ENCODE data around the gene ARF5.

The ARF5 gene

DNA sequence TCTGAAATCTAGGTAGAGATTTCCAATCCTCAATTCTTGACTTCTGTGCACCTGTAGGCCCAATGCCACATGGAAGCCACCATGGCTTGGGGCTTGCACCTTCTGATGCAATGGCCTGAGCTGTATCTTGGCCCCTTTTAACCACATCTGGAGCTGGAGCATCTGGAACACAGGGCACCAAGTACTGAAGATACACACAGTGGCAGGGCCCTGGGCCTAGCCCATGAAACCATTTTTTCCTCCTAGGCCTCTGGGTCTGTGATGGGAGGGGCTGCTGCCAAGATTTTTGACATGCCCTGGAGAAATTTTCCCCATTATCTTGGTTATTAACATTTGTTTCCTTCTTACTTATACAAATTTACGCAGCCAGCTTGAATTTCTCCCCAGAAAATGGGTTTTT is 41.9 kb upstream of the ARF5 start:
- no peak overlapping the region for H3K23ac ChIP-seq (ENCODE audit: low read depth, low read length, poor library complexity)
- no peak overlapping the region for H3K4me3 ChIP-seq (ENCODE audit: low read length in 2 of 2)
- WGBS, 2 donors (ENCODE audit: extremely low coverage in 2 of 2, insufficient read length in 2 of 2, insufficient replicate concordance in 1 of 2) = no CpG with 5 or more reads among the region's 1 CpG
- H3K27me3 ChIP-seq (ENCODE audit: control insufficient read depth in 3 of 3, insufficient read depth in 3 of 3, low read depth in 1 of 3, low read length in 3 of 3) = no peaks in the 10 kb centered on the region
- H3K14ac ChIP-seq (ENCODE audit: low read length) = no peak overlapping the region
- H4K91ac ChIP-seq (ENCODE audit: low read depth, low read length, poor library complexity) = no peak overlapping the region
- no peak overlapping the region for H3K27ac ChIP-seq (replicated peaks; ENCODE audit: low read length)
- peaks cover 0 to 7% of the 10 kb centered on the region in 2 donors for H3K9me3 ChIP-seq (replicated peaks in 1 of 2; ENCODE audit: control insufficient read depth in 2 of 2, insufficient read depth in 1 of 2, low read depth in 1 of 2, low read length in 2 of 2)
- no peak overlapping the region for H2BK12ac ChIP-seq (ENCODE audit: low read length)
- H3K4me1 ChIP-seq (ENCODE audit: control insufficient read depth in 2 of 2, insufficient read depth in 1 of 2, low read depth in 1 of 2, low read length in 2 of 2) = no peaks in the 10 kb centered on the region
- no peak overlapping the region for H2AFZ ChIP-seq (ENCODE audit: low read length)
- H2AK5ac ChIP-seq (ENCODE audit: low read depth, low read length) = no peak overlapping the region
- no peak overlapping the region for H4K8ac ChIP-seq (ENCODE audit: low read depth, low read length)
- H3K9ac ChIP-seq (ENCODE audit: low read depth, low read length, poor library complexity) = no peak overlapping the region
- no peak overlapping the region for H3K4me2 ChIP-seq (ENCODE audit: insufficient read depth, low read length, poor library complexity, severe bottlenecking)
- H3K4ac ChIP-seq (ENCODE audit: low read length) = no peak overlapping the region
- no peaks in the 10 kb centered on the region for H3K36me3 ChIP-seq (replicated peaks in 1 of 2; ENCODE audit: control insufficient read depth in 2 of 2, insufficient read depth in 2 of 2, low read length in 2 of 2)
- no peak overlapping the region for H3K18ac ChIP-seq (ENCODE audit: low read length)
- H3K79me1 ChIP-seq (ENCODE audit: low read depth, low read length) = no peaks in the 10 kb centered on the region
- no peak for DNase-seq (ENCODE audit: low spot score)
- no peak overlapping the region for H2BK120ac ChIP-seq (ENCODE audit: low read depth, low read length)
- H2BK15ac ChIP-seq (ENCODE audit: low read length) = no peak overlapping the region
- H2BK5ac ChIP-seq (ENCODE audit: low read length) = no peak overlapping the region

DNA sequence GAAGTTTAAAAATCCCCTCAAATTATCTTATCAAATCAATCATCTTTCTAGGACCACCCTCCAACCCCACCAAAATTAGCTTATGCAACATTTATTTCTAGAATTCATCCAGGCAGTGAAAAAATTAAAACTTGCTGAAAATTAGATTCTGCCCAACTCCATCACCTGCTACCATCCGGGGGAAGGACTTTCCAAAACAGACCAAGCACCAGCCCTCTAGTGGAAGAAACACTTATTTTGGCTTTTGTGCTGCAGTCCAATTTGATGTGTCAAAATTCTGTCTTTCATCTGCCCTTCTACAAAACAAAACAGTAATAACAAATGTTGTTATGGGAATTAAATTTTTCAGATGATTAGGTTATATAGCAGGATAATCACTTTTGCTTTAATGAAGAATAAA is 38.0 kb upstream of the ARF5 start:
- Histone ChIP-seq H2BK15ac (ENCODE audit: low read length) (no peak overlapping the region), H2BK120ac (ENCODE audit: low read depth, low read length) (no peak overlapping the region), H4K91ac (ENCODE audit: low read depth, low read length, poor library complexity) (no peak overlapping the region), H3K9ac (ENCODE audit: low read depth, low read length, poor library complexity) (no peak overlapping the region), H3K14ac (ENCODE audit: low read length) (no peak overlapping the region), H3K23ac (ENCODE audit: low read depth, low read length, poor library complexity) (no peak overlapping the region), H2BK5ac (ENCODE audit: low read length) (no peak overlapping the region), H3K27me3 (ENCODE audit: control insufficient read depth in 3 of 3, insufficient read depth in 3 of 3, low read depth in 1 of 3, low read length in 3 of 3) (no peaks in the 10 kb centered on the region), H3K4ac (ENCODE audit: low read length) (no peak overlapping the region), H3K18ac (ENCODE audit: low read length) (no peak overlapping the region), H2AK5ac (ENCODE audit: low read depth, low read length) (no peak overlapping the region), H3K27ac (replicated peaks; ENCODE audit: low read length) (no peak overlapping the region), H3K36me3 (replicated peaks in 1 of 2; ENCODE audit: control insufficient read depth in 2 of 2, insufficient read depth in 2 of 2, low read length in 2 of 2) (no peaks in the 10 kb centered on the region), H4K8ac (ENCODE audit: low read depth, low read length) (no peak overlapping the region), H2BK12ac (ENCODE audit: low read length) (no peak overlapping the region), H3K9me3 (replicated peaks in 1 of 2; ENCODE audit: control insufficient read depth in 2 of 2, insufficient read depth in 1 of 2, low read depth in 1 of 2, low read length in 2 of 2) (peaks cover 0 to 5% of the 10 kb centered on the region in 2 donors), H3K4me1 (ENCODE audit: control insufficient read depth in 2 of 2, insufficient read depth in 1 of 2, low read depth in 1 of 2, low read length in 2 of 2) (no peaks in the 10 kb centered on the region), H3K79me1 (ENCODE audit: low read depth, low read length) (no peaks in the 10 kb centered on the region), H3K4me3 (ENCODE audit: low read length in 2 of 2) (no peak overlapping the region), H2AFZ (ENCODE audit: low read length) (no peak overlapping the region), H3K4me2 (ENCODE audit: insufficient read depth, low read length, poor library complexity, severe bottlenecking) (no peak overlapping the region)
- WGBS, 2 donors (ENCODE audit: extremely low coverage in 2 of 2, insufficient read length in 2 of 2, insufficient replicate concordance in 1 of 2) = no CpG with 5 or more reads among the region's 1 CpG
- no peak for DNase-seq (ENCODE audit: low spot score)

DNA sequence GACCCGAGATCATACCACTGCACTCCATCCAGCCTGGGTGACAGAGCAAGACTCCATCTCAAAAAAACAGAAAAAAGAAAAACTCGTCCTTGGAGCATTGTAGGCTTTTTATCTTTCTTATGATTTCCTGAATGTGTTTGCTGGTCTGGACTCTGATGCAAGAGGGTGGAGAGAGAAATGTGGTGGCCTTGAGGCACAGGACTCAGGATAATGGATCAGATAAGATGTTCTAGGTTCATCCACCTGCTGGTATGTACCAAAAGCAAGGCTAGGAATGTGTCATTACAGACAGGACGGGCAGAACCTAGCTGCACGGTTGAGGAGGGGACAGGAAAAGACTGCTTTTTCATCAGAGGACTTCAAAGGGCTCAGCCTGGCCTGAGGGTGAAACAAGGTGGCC is 36.3 kb upstream of the ARF5 start:
- no peak overlapping the region for H4K91ac ChIP-seq (ENCODE audit: low read depth, low read length, poor library complexity)
- no peak overlapping the region for H2AK5ac ChIP-seq (ENCODE audit: low read depth, low read length)
- H3K27me3 ChIP-seq (ENCODE audit: control insufficient read depth in 3 of 3, insufficient read depth in 3 of 3, low read depth in 1 of 3, low read length in 3 of 3) = no peaks in the 10 kb centered on the region
- no peaks in the 10 kb centered on the region for H3K36me3 ChIP-seq (replicated peaks in 1 of 2; ENCODE audit: control insufficient read depth in 2 of 2, insufficient read depth in 2 of 2, low read length in 2 of 2)
- no peak overlapping the region for H3K18ac ChIP-seq (ENCODE audit: low read length)
- no peak overlapping the region for H2AFZ ChIP-seq (ENCODE audit: low read length)
- H3K14ac ChIP-seq (ENCODE audit: low read length) = no peak overlapping the region
- DNase-seq (ENCODE audit: low spot score) = no peak
- H3K9ac ChIP-seq (ENCODE audit: low read depth, low read length, poor library complexity) = no peak overlapping the region
- H3K23ac ChIP-seq (ENCODE audit: low read depth, low read length, poor library complexity) = no peak overlapping the region
- H3K4me1 ChIP-seq (ENCODE audit: control insufficient read depth in 2 of 2, insufficient read depth in 1 of 2, low read depth in 1 of 2, low read length in 2 of 2) = no peaks in the 10 kb centered on the region
- no peak overlapping the region for H3K27ac ChIP-seq (replicated peaks; ENCODE audit: low read length)
- no peak overlapping the region for H2BK5ac ChIP-seq (ENCODE audit: low read length)
- H2BK12ac ChIP-seq (ENCODE audit: low read length) = no peak overlapping the region
- no peak overlapping the region for H3K4me3 ChIP-seq (ENCODE audit: low read length in 2 of 2)
- no CpG with 5 or more reads among the region's 4 CpGs for WGBS, 2 donors (ENCODE audit: extremely low coverage in 2 of 2, insufficient read length in 2 of 2, insufficient replicate concordance in 1 of 2)
- no peak overlapping the region for H2BK15ac ChIP-seq (ENCODE audit: low read length)
- H3K9me3 ChIP-seq (replicated peaks in 1 of 2; ENCODE audit: control insufficient read depth in 2 of 2, insufficient read depth in 1 of 2, low read depth in 1 of 2, low read length in 2 of 2) = no peaks in the 10 kb centered on the region
- no peak overlapping the region for H2BK120ac ChIP-seq (ENCODE audit: low read depth, low read length)
- H3K79me1 ChIP-seq (ENCODE audit: low read depth, low read length) = no peaks in the 10 kb centered on the region
- H3K4ac ChIP-seq (ENCODE audit: low read length) = no peak overlapping the region
- no peak overlapping the region for H3K4me2 ChIP-seq (ENCODE audit: insufficient read depth, low read length, poor library complexity, severe bottlenecking)
- H4K8ac ChIP-seq (ENCODE audit: low read depth, low read length) = no peak overlapping the region

DNA sequence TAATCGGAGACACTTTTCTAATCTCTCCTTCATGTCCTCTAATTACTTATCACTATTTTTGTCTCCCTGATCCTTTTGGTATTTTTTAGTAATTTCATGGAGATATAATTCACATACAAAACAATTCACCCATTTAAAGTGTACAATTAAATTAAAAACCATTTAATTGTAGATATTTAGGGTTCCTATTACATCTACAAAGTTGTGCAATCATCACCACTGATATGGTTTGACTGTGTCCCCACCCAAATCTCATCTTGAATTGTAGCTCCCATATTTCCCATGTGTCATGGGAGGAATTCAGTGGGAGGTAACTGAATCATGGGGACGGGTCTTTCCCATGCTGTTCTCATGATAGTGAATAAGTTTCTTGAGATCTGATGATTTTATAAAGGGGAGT is 31.8 kb upstream of the ARF5 start:
- H3K4me3 ChIP-seq (ENCODE audit: low read length in 2 of 2) = no peak overlapping the region
- H3K14ac ChIP-seq (ENCODE audit: low read length) = no peak overlapping the region
- no peak overlapping the region for H3K18ac ChIP-seq (ENCODE audit: low read length)
- H3K4me1 ChIP-seq (ENCODE audit: control insufficient read depth in 2 of 2, insufficient read depth in 1 of 2, low read depth in 1 of 2, low read length in 2 of 2) = no peaks in the 10 kb centered on the region
- no peak overlapping the region for H2AFZ ChIP-seq (ENCODE audit: low read length)
- H3K9ac ChIP-seq (ENCODE audit: low read depth, low read length, poor library complexity) = no peak overlapping the region
- H4K91ac ChIP-seq (ENCODE audit: low read depth, low read length, poor library complexity) = no peak overlapping the region
- H2BK120ac ChIP-seq (ENCODE audit: low read depth, low read length) = no peak overlapping the region
- no peaks in the 10 kb centered on the region for H3K36me3 ChIP-seq (replicated peaks in 1 of 2; ENCODE audit: control insufficient read depth in 2 of 2, insufficient read depth in 2 of 2, low read length in 2 of 2)
- H2BK12ac ChIP-seq (ENCODE audit: low read length) = no peak overlapping the region
- no peak for DNase-seq (ENCODE audit: low spot score)
- H2BK15ac ChIP-seq (ENCODE audit: low read length) = no peak overlapping the region
- H3K9me3 ChIP-seq (replicated peaks in 1 of 2; ENCODE audit: control insufficient read depth in 2 of 2, insufficient read depth in 1 of 2, low read depth in 1 of 2, low read length in 2 of 2) = no peaks in the 10 kb centered on the region
- H2AK5ac ChIP-seq (ENCODE audit: low read depth, low read length) = no peak overlapping the region
- no peak overlapping the region for H3K4me2 ChIP-seq (ENCODE audit: insufficient read depth, low read length, poor library complexity, severe bottlenecking)
- H3K23ac ChIP-seq (ENCODE audit: low read depth, low read length, poor library complexity) = no peak overlapping the region
- H2BK5ac ChIP-seq (ENCODE audit: low read length) = no peak overlapping the region
- H3K4ac ChIP-seq (ENCODE audit: low read length) = no peak overlapping the region
- H3K27ac ChIP-seq (replicated peaks; ENCODE audit: low read length) = no peak overlapping the region
- no peak overlapping the region for H4K8ac ChIP-seq (ENCODE audit: low read depth, low read length)
- no peaks in the 10 kb centered on the region for H3K79me1 ChIP-seq (ENCODE audit: low read depth, low read length)
- no peaks in the 10 kb centered on the region for H3K27me3 ChIP-seq (ENCODE audit: control insufficient read depth in 3 of 3, insufficient read depth in 3 of 3, low read depth in 1 of 3, low read length in 3 of 3)
- WGBS, 2 donors (ENCODE audit: extremely low coverage in 2 of 2, insufficient read length in 2 of 2, insufficient replicate concordance in 1 of 2) = no CpG with 5 or more reads among the region's 2 CpGs
